K562 (cell line): ENCODE data around the gene TCF3.

Experiments
- CTCF ChIP-seq, 3 experiments: IDR thresholded peaks in 2 of 3; conservative IDR thresholded peaks in 1 of 3; 2 replicates each; pipeline ENCODE4 v1.5.1; 2011 to 2012; ENCODE audit warnings: low read length in 3 of 3, mild to moderate bottlenecking in 3 of 3, control low read depth in 2 of 3, improper control_type of control experiment in 1 of 3, inconsistent platforms in 1 of 3, low read depth in 1 of 3, mixed read lengths in 1 of 3, moderate library complexity in 1 of 3; ENCODE audit not compliant: insufficient read depth in 2 of 3
- HSF4 ChIP-seq: fragments of 250-450 bp; sonication (Bioruptor Pico); IDR thresholded peaks from 2 replicates; pipeline ENCODE4 v2.1.2; 2022; ENCODE audit warnings: mild to moderate bottlenecking, moderate library complexity, borderline replicate concordance
- JUND ChIP-seq, 2 experiments: IDR thresholded peaks; 2 replicates in 1 of 2; 3 replicates in 1 of 2; pipeline ENCODE4 v1.6.1; 2011; ENCODE audit warnings: borderline replicate concordance in 2 of 2, low read depth in 2 of 2, low read length in 2 of 2, improper control_type of control experiment in 1 of 2, missing biosample characterization in 1 of 2, missing genetic modification characterization in 1 of 2, missing genetic modification reagents in 1 of 2
- PTBP1 ChIP-seq: fragments of 200-400 bp; formaldehyde crosslinking; IDR thresholded peaks from 2 replicates; pipeline ENCODE4 v1.6.1; 2017; ENCODE audit warnings: low read depth, low read length
- SP2 ChIP-seq: IDR thresholded peaks from 2 replicates; pipeline ENCODE4 v1.6.1; 2011; ENCODE audit warnings: mild to moderate bottlenecking, low read depth, low read length, moderate library complexity; ENCODE audit not compliant: poor library complexity, severe bottlenecking; ENCODE audit errors: extremely low read depth
- TSC22D4 ChIP-seq: fragments of 450-650 bp; IDR thresholded peaks from 2 replicates; pipeline ENCODE4 v1.6.1; 2016; ENCODE audit warnings: missing genetic modification characterization, missing biosample characterization, control low read depth

DNA sequence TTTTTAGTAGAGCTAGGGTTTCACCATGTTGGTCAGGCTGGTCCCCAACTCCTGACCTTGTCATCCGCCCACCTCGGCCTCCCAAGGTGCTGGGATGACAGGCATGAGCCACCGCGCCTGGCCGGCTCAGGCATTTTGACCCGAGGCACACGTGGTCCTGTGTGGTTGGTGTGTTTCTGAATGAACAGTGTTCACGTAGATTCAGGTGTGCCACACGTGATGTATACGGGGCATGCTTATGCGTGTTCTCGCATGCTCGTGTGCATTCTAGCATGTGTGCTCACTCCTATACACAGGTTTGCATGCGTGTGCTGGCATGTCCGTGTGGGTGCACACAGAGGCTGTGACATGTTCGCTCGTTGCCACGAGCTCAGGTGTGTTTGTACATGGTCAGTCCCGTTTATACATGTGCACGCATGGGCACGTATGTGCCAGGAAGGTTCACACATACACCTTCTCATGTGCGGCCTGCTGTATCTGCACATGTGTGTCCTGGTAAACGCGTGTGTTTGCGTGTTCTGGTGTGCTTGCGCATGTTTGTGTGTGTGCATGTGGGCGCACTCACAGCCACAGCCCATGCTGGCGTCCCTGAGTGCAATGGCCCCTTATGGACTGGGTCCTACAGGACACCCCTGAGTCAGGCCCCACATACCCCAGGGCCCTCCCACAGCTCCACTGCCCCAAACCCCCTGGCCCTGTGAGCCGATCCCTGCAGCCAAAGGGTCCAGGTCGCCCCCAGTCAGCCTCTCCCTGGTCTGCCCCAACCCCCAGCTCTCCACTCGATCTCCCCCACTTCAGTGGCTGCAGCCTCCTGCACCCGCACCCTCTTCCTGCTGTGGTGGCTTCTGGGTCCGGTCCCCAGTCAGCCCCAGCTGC lies 20.6 kb upstream of the TCF3 start:
- no peak for TF ChIP-seq HSF4 (CRISPR knock-in tag)
- no peak for TF ChIP-seq SP2
- TF ChIP-seq PTBP1, result no peak
- no peak for TF ChIP-seq CTCF (IDR thresholded peaks at IDR 0.05 in 2 of 3, conservative IDR thresholded peaks at IDR 0.05 in 1 of 3; ENCODE audit: insufficient read depth in 2 of 3, low read depth in 1 of 3, low read length in 3 of 3)
- no peak for TF ChIP-seq TSC22D4
- no peak for TF ChIP-seq JUND (IDR thresholded peaks at IDR 0.05; ENCODE audit: borderline replicate concordance, low read depth, low read length)
- TF ChIP-seq JUND (tag; IDR thresholded peaks at IDR 0.05; ENCODE audit: borderline replicate concordance, low read depth, low read length), result no peak
